ENCODE results near the gene RSPH3.

Gene RSPH3

DNA sequence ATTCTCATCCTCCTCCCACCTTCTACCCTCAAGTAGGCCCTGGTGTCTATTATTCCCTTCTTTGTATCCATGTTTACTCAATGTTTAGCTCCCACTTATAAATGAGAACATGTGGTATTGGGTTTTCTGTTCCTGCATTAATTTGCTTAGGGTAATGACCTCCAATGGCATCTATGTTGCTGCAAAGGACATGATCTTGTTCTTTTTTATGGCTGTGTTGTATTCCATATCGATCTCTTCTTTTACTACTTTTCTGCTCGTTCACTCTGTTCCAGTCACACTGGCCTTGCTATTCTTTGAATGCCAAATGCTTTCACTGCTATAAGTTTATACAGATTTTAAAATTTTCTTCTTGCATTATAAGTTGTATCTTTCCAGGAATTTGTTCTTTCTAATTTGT, 57.7 kb downstream of the RSPH3 start:
- TF ChIP-seq, protein P1, sequence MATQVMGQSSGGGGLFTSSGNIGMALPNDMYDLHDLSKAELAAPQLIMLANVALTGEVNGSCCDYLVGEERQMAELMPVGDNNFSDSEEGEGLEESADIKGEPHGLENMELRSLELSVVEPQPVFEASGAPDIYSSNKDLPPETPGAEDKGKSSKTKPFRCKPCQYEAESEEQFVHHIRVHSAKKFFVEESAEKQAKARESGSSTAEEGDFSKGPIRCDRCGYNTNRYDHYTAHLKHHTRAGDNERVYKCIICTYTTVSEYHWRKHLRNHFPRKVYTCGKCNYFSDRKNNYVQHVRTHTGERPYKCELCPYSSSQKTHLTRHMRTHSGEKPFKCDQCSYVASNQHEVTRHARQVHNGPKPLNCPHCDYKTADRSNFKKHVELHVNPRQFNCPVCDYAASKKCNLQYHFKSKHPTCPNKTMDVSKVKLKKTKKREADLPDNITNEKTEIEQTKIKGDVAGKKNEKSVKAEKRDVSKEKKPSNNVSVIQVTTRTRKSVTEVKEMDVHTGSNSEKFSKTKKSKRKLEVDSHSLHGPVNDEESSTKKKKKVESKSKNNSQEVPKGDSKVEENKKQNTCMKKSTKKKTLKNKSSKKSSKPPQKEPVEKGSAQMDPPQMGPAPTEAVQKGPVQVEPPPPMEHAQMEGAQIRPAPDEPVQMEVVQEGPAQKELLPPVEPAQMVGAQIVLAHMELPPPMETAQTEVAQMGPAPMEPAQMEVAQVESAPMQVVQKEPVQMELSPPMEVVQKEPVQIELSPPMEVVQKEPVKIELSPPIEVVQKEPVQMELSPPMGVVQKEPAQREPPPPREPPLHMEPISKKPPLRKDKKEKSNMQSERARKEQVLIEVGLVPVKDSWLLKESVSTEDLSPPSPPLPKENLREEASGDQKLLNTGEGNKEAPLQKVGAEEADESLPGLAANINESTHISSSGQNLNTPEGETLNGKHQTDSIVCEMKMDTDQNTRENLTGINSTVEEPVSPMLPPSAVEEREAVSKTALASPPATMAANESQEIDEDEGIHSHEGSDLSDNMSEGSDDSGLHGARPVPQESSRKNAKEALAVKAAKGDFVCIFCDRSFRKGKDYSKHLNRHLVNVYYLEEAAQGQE (IDR thresholded peaks at IDR 0.05; ENCODE audit: insufficient read depth in 1 of 2, low read depth in 2 of 2, low read length in 2 of 2), result no peak

DNA sequence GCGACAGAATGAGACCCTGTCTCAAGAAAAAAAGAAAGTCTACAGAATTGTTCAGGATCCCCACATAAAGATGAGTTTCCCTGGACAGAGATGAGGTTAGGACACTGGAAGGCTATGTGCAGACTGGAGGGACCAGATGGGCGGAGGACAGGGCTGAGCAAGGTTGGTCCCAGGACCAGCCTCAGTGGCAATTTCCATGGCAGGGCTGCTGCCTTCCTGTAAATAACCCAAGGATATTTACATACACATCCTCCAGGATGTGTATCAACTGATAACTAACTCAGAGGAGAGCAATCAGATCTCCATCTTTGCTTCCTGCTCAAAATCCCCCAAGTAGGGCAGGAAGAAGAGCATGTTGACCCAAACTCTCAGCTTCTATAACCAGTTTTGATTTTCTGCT, 58.8 kb downstream of the RSPH3 start:
- TF ChIP-seq POLR2AphosphoS5 (IDR thresholded peaks at IDR 0.05; ENCODE audit: low read depth, low read length) (no peak), FOXP2 (optimal IDR thresholded peaks at IDR 0.05; ENCODE audit: borderline replicate concordance, extremely low read depth, extremely low read length, insufficient read depth) (no peak), TAF1 (IDR thresholded peaks at IDR 0.05; ENCODE audit: borderline replicate concordance, insufficient read depth, low read length) (no peak), SIN3A (IDR thresholded peaks at IDR 0.05; ENCODE audit: borderline replicate concordance, insufficient read depth, low read length) (no peak)
- TF ChIP-seq, protein P1 (IDR thresholded peaks at IDR 0.05; ENCODE audit: insufficient read depth in 1 of 2, low read depth in 2 of 2, low read length in 2 of 2), result no peak

DNA sequence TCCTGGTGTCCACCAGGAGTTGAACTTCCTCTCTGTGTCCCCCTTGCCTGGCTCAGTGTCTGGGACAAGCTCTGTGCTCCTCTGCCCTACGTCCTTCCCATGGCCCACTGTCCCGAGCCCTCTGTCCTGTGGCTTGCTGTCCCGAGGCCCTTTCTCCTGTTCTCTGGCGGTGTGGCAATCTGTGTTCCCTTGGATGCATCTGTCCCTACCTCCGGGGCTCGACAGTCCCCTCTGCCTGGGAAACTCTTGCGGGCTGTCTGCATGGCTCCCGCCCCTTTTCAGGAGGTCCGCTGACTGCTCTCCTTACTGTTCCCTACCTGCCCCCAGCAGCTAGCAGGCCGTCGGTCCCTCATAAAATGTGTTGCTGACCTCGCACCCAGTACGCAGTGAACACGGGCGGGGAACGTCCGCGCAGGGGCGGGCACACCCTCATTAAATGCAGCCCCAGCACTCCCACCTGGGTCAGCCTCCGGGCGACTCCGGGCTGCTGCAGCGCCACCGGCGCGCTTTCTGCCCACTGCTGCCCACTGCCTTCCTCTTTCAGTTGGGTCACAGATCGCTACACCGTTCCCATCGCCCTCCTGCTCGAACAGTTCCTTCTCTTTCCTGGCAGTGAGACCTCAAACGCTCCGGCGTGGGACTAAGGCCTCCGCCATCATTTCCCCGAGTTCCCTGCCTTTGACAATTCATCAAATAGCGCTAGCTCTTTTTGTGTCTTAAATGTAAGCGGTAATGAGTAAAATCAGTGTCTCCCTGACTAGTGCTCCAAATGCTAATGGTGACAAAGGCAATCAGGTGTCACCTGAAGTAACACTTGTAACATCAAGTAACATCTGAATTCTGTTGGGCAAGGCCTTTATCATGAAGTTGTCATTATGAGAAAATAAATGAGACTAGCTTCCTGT, 60.5 kb downstream of the RSPH3 start:
- TF ChIP-seq POLR2AphosphoS5 (IDR thresholded peaks at IDR 0.05; ENCODE audit: low read depth, low read length) (no peak), FOXP2 (optimal IDR thresholded peaks at IDR 0.05; ENCODE audit: borderline replicate concordance, extremely low read depth, extremely low read length, insufficient read depth) (no peak), TAF1 (IDR thresholded peaks at IDR 0.05; ENCODE audit: borderline replicate concordance, insufficient read depth, low read length) (no peak), SIN3A (IDR thresholded peaks at IDR 0.05; ENCODE audit: borderline replicate concordance, insufficient read depth, low read length) (no peak)

DNA sequence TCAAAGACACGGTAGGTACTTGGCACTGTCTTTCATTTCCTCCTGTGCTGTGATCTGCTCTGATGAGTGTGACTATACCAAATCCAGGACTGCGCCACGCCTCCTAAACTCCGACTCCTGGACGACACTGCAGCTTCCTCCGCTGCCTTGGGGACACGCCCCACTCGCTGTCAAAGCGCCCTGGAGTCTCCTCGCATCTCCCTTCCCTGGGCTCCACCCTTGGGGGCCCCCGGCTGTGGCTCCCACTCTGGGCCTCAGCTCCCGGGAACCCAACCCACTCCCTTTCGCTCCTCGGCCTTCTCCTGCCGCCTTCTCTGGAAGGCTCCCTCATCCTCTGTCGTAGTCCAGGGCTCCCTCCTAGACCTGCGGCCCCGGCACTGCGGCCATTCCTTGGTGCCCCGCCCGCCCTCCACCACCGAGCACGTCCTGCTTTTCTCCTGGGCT, 61.2 kb downstream of the RSPH3 start:
- TF ChIP-seq, protein P1 (IDR thresholded peaks at IDR 0.05; ENCODE audit: insufficient read depth in 1 of 2, low read depth in 2 of 2, low read length in 2 of 2), result no peak
- TF ChIP-seq SIN3A (IDR thresholded peaks at IDR 0.05; ENCODE audit: borderline replicate concordance, insufficient read depth, low read length), result no peak
- no peak for TF ChIP-seq TAF1 (IDR thresholded peaks at IDR 0.05; ENCODE audit: borderline replicate concordance, insufficient read depth, low read length)

DNA sequence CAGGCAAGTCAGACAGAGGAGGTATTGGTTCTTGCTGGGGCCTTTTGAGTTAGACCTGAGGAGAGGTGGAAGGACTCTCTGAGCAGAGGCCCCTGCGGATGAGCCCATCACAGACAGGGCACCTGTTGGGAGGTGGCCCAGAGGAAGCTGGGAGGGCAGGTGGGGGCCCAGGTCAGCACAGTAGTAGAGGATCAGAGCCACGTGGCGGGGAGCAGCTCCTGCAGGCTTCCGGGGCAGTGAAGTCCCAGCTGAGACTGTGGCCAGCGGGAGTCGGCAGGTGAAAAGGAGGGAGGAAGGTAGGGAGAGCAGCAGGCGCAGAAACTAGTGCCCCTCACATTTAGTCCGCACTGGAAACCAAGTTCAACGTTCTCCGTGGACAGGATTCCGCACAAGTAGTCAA, 61.8 kb downstream of the RSPH3 start:
- TF ChIP-seq SIN3A (IDR thresholded peaks at IDR 0.05; ENCODE audit: borderline replicate concordance, insufficient read depth, low read length) (no peak), TAF1 (IDR thresholded peaks at IDR 0.05; ENCODE audit: borderline replicate concordance, insufficient read depth, low read length) (no peak), POLR2AphosphoS5 (IDR thresholded peaks at IDR 0.05; ENCODE audit: low read depth, low read length) (no peak), FOXP2 (optimal IDR thresholded peaks at IDR 0.05; ENCODE audit: borderline replicate concordance, extremely low read depth, extremely low read length, insufficient read depth) (no peak)
- TF ChIP-seq, protein P1 (IDR thresholded peaks at IDR 0.05; ENCODE audit: insufficient read depth in 1 of 2, low read depth in 2 of 2, low read length in 2 of 2), result no peak

All from PFSK-1 (cell line).